ENCODE data around the gene RSU1.

Gene RSU1

GRCh38 chr10:16788778-16789177 lies 28.4 kb downstream of the RSU1 start:
- H3K36me3 Mint-ChIP-seq (ENCODE audit: insufficient read depth): peaks cover 7% of the 10 kb centered on the region
- peak overlapping the region; percentile 90 to 98 for H3K27ac Mint-ChIP-seq
- peaks cover 2 to 7% of the 10 kb centered on the region in 2 donors for H3K9me3 Mint-ChIP-seq
- ATAC-seq (replicated peaks) (no peak), DNase-seq (no peak)
- H3K4me1 Mint-ChIP-seq (ENCODE audit: low read depth in 2 of 2): peaks cover 22 to 26% of the 10 kb centered on the region in 2 donors
- H3K4me3 Mint-ChIP-seq: peak overlapping the region in 1 of 2 donors; percentile 71
- no peaks in the 10 kb centered on the region for H3K27me3 Mint-ChIP-seq

GRCh38 chr10:16788125-16788524 lies 29.1 kb downstream of the RSU1 start:
- peaks cover 2 to 7% of the 10 kb centered on the region in 2 donors for H3K9me3 Mint-ChIP-seq
- peak overlapping the region; percentile 90 to 98 for H3K27ac Mint-ChIP-seq
- peak in 2 of 3 experiments; percentile 4 to 12 for DNase-seq
- ATAC-seq (replicated peaks): peak; percentile 9
- H3K27me3 Mint-ChIP-seq: no peaks in the 10 kb centered on the region
- H3K36me3 Mint-ChIP-seq (ENCODE audit: insufficient read depth): peaks cover 7% of the 10 kb centered on the region
- peak overlapping the region; percentile 65 to 71 for H3K4me3 Mint-ChIP-seq
- H3K4me1 Mint-ChIP-seq (ENCODE audit: low read depth in 2 of 2): peaks cover 22 to 23% of the 10 kb centered on the region in 2 donors

- Mint-ChIP-seq H3K4me3 (peak overlapping the region; percentile 65 to 71), H3K9me3 (peaks cover 2 to 7% of the 10 kb centered on the region in 2 donors), H3K4me1 (ENCODE audit: low read depth in 2 of 2) (peaks cover 22% of the 10 kb centered on the region in 2 donors), H3K27me3 (no peaks in the 10 kb centered on the region), H3K36me3 (ENCODE audit: insufficient read depth) (peaks cover 7% of the 10 kb centered on the region), H3K27ac (peak overlapping the region; percentile 90 to 98)
- DNase-seq: peak; percentile 68 to 77 (median 68)
- peak; percentile 97 for ATAC-seq (replicated peaks)
Observed at GRCh38 chr10:16787361-16787791, 29.8 kb downstream of the RSU1 start.

- H3K27me3 Mint-ChIP-seq: no peaks in the 10 kb centered on the region
- no peak overlapping the region for H3K4me3 Mint-ChIP-seq
- H3K27ac Mint-ChIP-seq: peak overlapping the region; percentile 25 to 79
- H3K9me3 Mint-ChIP-seq: no peaks in the 10 kb centered on the region
- DNase-seq (no peak), ATAC-seq (replicated peaks) (no peak)
- peaks cover 8% of the 10 kb centered on the region for H3K36me3 Mint-ChIP-seq (ENCODE audit: insufficient read depth)
- peaks cover 16 to 26% of the 10 kb centered on the region in 2 donors for H3K4me1 Mint-ChIP-seq (ENCODE audit: low read depth in 2 of 2)
Observed at GRCh38 chr10:16780338-16780880, 36.8 kb downstream of the RSU1 start.

GRCh38 chr10:16779384-16779915 lies 37.8 kb downstream of the RSU1 start:
- Mint-ChIP-seq H3K9me3 (no peaks in the 10 kb centered on the region), H3K4me3 (no peak overlapping the region), H3K27ac (peak overlapping the region; percentile 25 to 79), H3K36me3 (ENCODE audit: insufficient read depth) (peaks cover 10% of the 10 kb centered on the region), H3K4me1 (ENCODE audit: low read depth in 2 of 2) (peaks cover 14 to 26% of the 10 kb centered on the region in 2 donors), H3K27me3 (no peaks in the 10 kb centered on the region)
- ATAC-seq (replicated peaks): peak; percentile 79
- DNase-seq: peak in 1 of 3 experiments; percentile 10

- Mint-ChIP-seq H3K4me1 (ENCODE audit: low read depth in 2 of 2) (peaks cover 14 to 31% of the 10 kb centered on the region in 2 donors), H3K4me3 (peak overlapping the region in 1 of 2 donors; percentile 6), H3K36me3 (ENCODE audit: insufficient read depth) (peaks cover 10% of the 10 kb centered on the region), H3K27me3 (no peaks in the 10 kb centered on the region), H3K27ac (peak overlapping the region; percentile 68 to 73), H3K9me3 (no peaks in the 10 kb centered on the region)
- ATAC-seq (replicated peaks) (peak; percentile 71), DNase-seq (peak; percentile 4 to 19 (median 7))
Observed at GRCh38 chr10:16777473-16778370, 39.5 kb downstream of the RSU1 start.

- Mint-ChIP-seq H3K4me1 (ENCODE audit: low read depth in 2 of 2) (peaks cover 17 to 35% of the 10 kb centered on the region in 2 donors), H3K27ac (peak overlapping the region in 1 of 2 donors; percentile 73), H3K36me3 (ENCODE audit: insufficient read depth) (peaks cover 10% of the 10 kb centered on the region), H3K4me3 (no peak overlapping the region), H3K9me3 (no peaks in the 10 kb centered on the region), H3K27me3 (no peaks in the 10 kb centered on the region)
- no peak for ATAC-seq (replicated peaks)
- DNase-seq: no peak
Observed at GRCh38 chr10:16776896-16777295, 40.3 kb downstream of the RSU1 start.

GRCh38 chr10:16773334-16773733 lies 43.9 kb downstream of the RSU1 start:
- Mint-ChIP-seq H3K27ac (no peak overlapping the region), H3K36me3 (ENCODE audit: insufficient read depth) (peaks cover 9% of the 10 kb centered on the region), H3K9me3 (no peaks in the 10 kb centered on the region), H3K4me1 (ENCODE audit: low read depth in 2 of 2) (peaks cover 11 to 19% of the 10 kb centered on the region in 2 donors), H3K27me3 (no peaks in the 10 kb centered on the region), H3K4me3 (no peak overlapping the region)
- DNase-seq (no peak), ATAC-seq (replicated peaks) (no peak)

GRCh38 chr10:16770670-16771069 lies 46.6 kb downstream of the RSU1 start:
- ATAC-seq (replicated peaks) (no peak), DNase-seq (no peak)
- Mint-ChIP-seq H3K36me3 (ENCODE audit: insufficient read depth) (peaks cover 6% of the 10 kb centered on the region), H3K9me3 (no peaks in the 10 kb centered on the region), H3K27me3 (no peaks in the 10 kb centered on the region), H3K4me1 (ENCODE audit: low read depth in 2 of 2) (peaks cover 11 to 23% of the 10 kb centered on the region in 2 donors), H3K4me3 (no peak overlapping the region), H3K27ac (peak overlapping the region in 1 of 2 donors; percentile 46)

- Mint-ChIP-seq H3K4me3 (no peak overlapping the region), H3K27ac (peak overlapping the region in 1 of 2 donors; percentile 46), H3K36me3 (ENCODE audit: insufficient read depth) (peaks cover 6% of the 10 kb centered on the region), H3K4me1 (ENCODE audit: low read depth in 2 of 2) (peaks cover 12 to 27% of the 10 kb centered on the region in 2 donors), H3K9me3 (no peaks in the 10 kb centered on the region), H3K27me3 (no peaks in the 10 kb centered on the region)
- ATAC-seq (replicated peaks): no peak
- DNase-seq: no peak
Observed at GRCh38 chr10:16770141-16770540, 47.1 kb downstream of the RSU1 start.

- H3K4me1 Mint-ChIP-seq (ENCODE audit: low read depth in 2 of 2): peaks cover 12 to 27% of the 10 kb centered on the region in 2 donors
- no peaks in the 10 kb centered on the region for H3K27me3 Mint-ChIP-seq
- ATAC-seq (replicated peaks) (no peak), DNase-seq (no peak)
- peaks cover 6% of the 10 kb centered on the region for H3K36me3 Mint-ChIP-seq (ENCODE audit: insufficient read depth)
- no peak overlapping the region for H3K27ac Mint-ChIP-seq
- H3K9me3 Mint-ChIP-seq: no peaks in the 10 kb centered on the region
- no peak overlapping the region for H3K4me3 Mint-ChIP-seq
Observed at GRCh38 chr10:16769331-16769730, 47.9 kb downstream of the RSU1 start.

GRCh38 chr10:16768702-16769101 lies 48.5 kb downstream of the RSU1 start:
- Mint-ChIP-seq H3K27ac (no peak overlapping the region), H3K9me3 (no peaks in the 10 kb centered on the region), H3K27me3 (no peaks in the 10 kb centered on the region), H3K4me1 (ENCODE audit: low read depth in 2 of 2) (peaks cover 12 to 27% of the 10 kb centered on the region in 2 donors), H3K4me3 (no peak overlapping the region), H3K36me3 (ENCODE audit: insufficient read depth) (peaks cover 12% of the 10 kb centered on the region)
- ATAC-seq (replicated peaks): no peak
- no peak for DNase-seq

GRCh38 chr10:16765509-16766375 lies 51.5 kb downstream of the RSU1 start:
- DNase-seq (no peak), ATAC-seq (replicated peaks) (no peak)
- no peak overlapping the region for H3K27ac Mint-ChIP-seq
- H3K36me3 Mint-ChIP-seq (ENCODE audit: insufficient read depth): peaks cover 26% of the 10 kb centered on the region
- H3K27me3 Mint-ChIP-seq: no peaks in the 10 kb centered on the region
- no peaks in the 10 kb centered on the region for H3K9me3 Mint-ChIP-seq
- H3K4me1 Mint-ChIP-seq (ENCODE audit: low read depth in 2 of 2): peaks cover 13 to 20% of the 10 kb centered on the region in 2 donors
- H3K4me3 Mint-ChIP-seq: no peak overlapping the region

All from effector memory CD8-positive, alpha-beta T cell (primary cell).